Heart left ventricle (tissue), 16 donors: ENCODE measurements around the gene AGER. TPM values are rescaled to one million over a fixed set of nuclear protein-coding genes. Genes with fewer than 3 reads are reported as not detected.

Experiments
- ATAC-seq, 4 donors: fragments of 200-7000 bp; cut with Tn5 transposase; one replicate each; pipeline ENCODE4 v1.9.1; 2020 to 2022; ENCODE audit warnings: moderate library complexity in 4 of 4, mild to moderate bottlenecking in 3 of 4, moderate number of reproducible peaks in 1 of 4
- DNase-seq, 5 donors: peaks; one replicate each; pipeline ENCODE4 v3.0.0-alpha.2; 2020
- H3K27ac ChIP-seq, 12 donors: fragments of 200-600 bp; sonication (generic) in 4 of 12; one replicate each; pipeline versions ENCODE4 v1.5.0 to v1.8.0; 2016 to 2022; ENCODE audit warnings: mild to moderate bottlenecking in 2 of 12
- H3K27me3 ChIP-seq, 9 donors: fragments of 200-600 bp; sonication (generic) in 2 of 9; one replicate each; pipeline versions ENCODE4 v1.5.1 to v1.8.0; 2016 to 2022; ENCODE audit warnings: mild to moderate bottlenecking in 3 of 9
- H3K36me3 ChIP-seq, 9 donors: fragments of 200-600 bp; sonication (generic) in 2 of 9; one replicate each; pipeline versions ENCODE4 v1.5.0 to v1.8.0; 2018 to 2022; ENCODE audit warnings: mild to moderate bottlenecking in 2 of 9
- H3K4me1 ChIP-seq, 12 donors: fragments of 200-600 bp; sonication (generic) in 4 of 12; one replicate each; pipeline versions ENCODE4 v1.5.0 to v1.8.0; 2016 to 2022; ENCODE audit warnings: mild to moderate bottlenecking in 3 of 12
- H3K4me3 ChIP-seq, 12 donors: fragments of 200-600 bp; sonication (generic) in 4 of 12; one replicate each; pipeline versions ENCODE4 v1.5.0 to v1.8.0; 2017 to 2022; ENCODE audit warnings: mild to moderate bottlenecking in 9 of 12, moderate library complexity in 4 of 12
- H3K9me3 ChIP-seq, 12 donors: fragments of 200-600 bp; sonication (generic) in 4 of 12; one replicate each; pipeline versions ENCODE4 v1.5.0 to v1.8.0; 2016 to 2022; ENCODE audit warnings: mild to moderate bottlenecking in 1 of 12
- CTCF ChIP-seq, 12 donors: fragments of 200-600 bp; sonication (generic) in 4 of 12; IDR thresholded peaks; one replicate each; pipeline versions ENCODE4 v1.5.0 to v1.8.0; 2018 to 2022; ENCODE audit warnings: antibody characterized with exemption in 12 of 12, mild to moderate bottlenecking in 5 of 12
- POLR2A ChIP-seq, 2 donors: fragments of 450-650 bp; IDR thresholded peaks; one replicate each; pipeline ENCODE4 v1.6.1; 2017; ENCODE audit warnings: antibody characterized with exemption in 2 of 2, mild to moderate bottlenecking in 2 of 2, moderate library complexity in 2 of 2
- WGBS, 4 donors: extraction: QIAGEN DNeasy Blood & Tissue Kit in 2 of 4; methylation state at CpG; one replicate each; pipeline versions ENCODE4 v1.1.5 to v1.1.7; 2013 to 2018; 5-methylcytosine and 5-hydroxymethylcytosine counted together
- intact Hi-C, 10 donors: fragments of 100-400 bp; cut with DNase I; formaldehyde crosslinking; loops; one replicate each; pipeline versions ENCODE4 v1.11.1 to v1.14.2; 2022
- polyA plus RNA-seq, 2 donors: library from polyadenylated mRNA; stranded (reverse); fragments of 200-250 nt; gene quantifications; one replicate each; pipeline ENCODE4 v1.2.3, GENCODE V29; 2013
- total RNA-seq, 9 donors: library from RNA; depleted of rRNA in 2 of 9; stranded (reverse); fragments of >200 nt in 2 of 9; fragmentation: NEBNext Ultra II Directional in 3 of 9; extraction: Animal tissue kit (Norgen Biotek cat#: 25700) in 3 of 9; gene quantifications; one replicate each; pipeline versions ENCODE4 v1.1.0 to v1.2.4, GENCODE V29; 2016 to 2023
- donor health status: ischemic (EF 13 %, LVEDD 7.1; RV severe dilation, severe dysfunction).
- donor health status: healthy with polysubstance abuse.
- donor health status: DM: no; HTN: yes; CAD: no.
- donor health status: DM: no; HTN: no; CAD: no.
- donor health status: ischemic (EF 25% LVEDD 6.9; RV normal size, moderate dysfunction).
- donor health status: ischemic (EF 25% LVEDD 5.7; RV mildly dilated, moderate dysfunction).
- donor health status: healthy.
- donor health status: DM: yes; HTN: yes; CAD: no.
- donor health status: ischemic (EF 35%, LVEDD 5.7; RV mildly dilated, moderate dysfunction).
- donor health status: nonischemic (EF 11% LVEDD 7.7; RV severe dilation, severe dysfunction).
- donor health status: DM: yes; HTN: yes; CAD: no.
- donor health status: PGD.
- donor health status: ischemic (EF 29% LVEDD 5.4; RV normal size, mild dysfunction).
- donor health status: nonischemic (EF 23%, LVEDD 6.1; RV moderate dilation, normal function).

AGER gene
- total and polyA plus RNA-seq, 11 donors = 0.69 to 5.7 (median 1.7) TPM; not detected in 1

- Histone ChIP-seq H3K9me3 (no peaks in the 10 kb centered on the region), H3K36me3 (peaks cover 0 to 44% (median 32%) of the 10 kb centered on the region in 9 donors), H3K27ac (peak overlapping the region; percentile 87 to 100 (median 97)), H3K4me1 (peaks cover 11 to 75% (median 57%) of the 10 kb centered on the region in 12 donors), H3K27me3 (no peaks in the 10 kb centered on the region), H3K4me3 (peak overlapping the region; percentile 47 to 99 (median 87))
- WGBS, 4 donors = 2 to 4% (median 4%) methylated on average over 21 to 24 of the region's 24 CpGs
- no peak for TF ChIP-seq CTCF (IDR thresholded peaks at IDR 0.05)
- peak in 1 of 5 donors; percentile 28 for DNase-seq
- intact Hi-C loops = loop anchor here in 5 of 10 donors (1.0 to 10.0 kb wide), 4 partner anchors 17 to 514 kb away; partner anchors contain the start of genes C6orf47 (in 2 of the 5), CSNK2B (in 2 of the 5), GPANK1 (in 2 of the 5) and LY6G5B (in 2 of the 5)
- no peak for ATAC-seq
Observed at GRCh38 chr6:32178547-32179440, 5.3 kb downstream of the AGER start.

- Histone ChIP-seq H3K9me3 (no peaks in the 10 kb centered on the region), H3K27ac (peak within 1 kb of the TSS; percentile 87 to 100 (median 97)), H3K4me1 (peaks cover 11 to 76% (median 52%) of the 10 kb centered on the region in 12 donors), H3K4me3 (peak within 1 kb of the TSS; percentile 47 to 99 (median 87)), H3K36me3 (peaks cover 0 to 36% (median 25%) of the 10 kb centered on the region in 9 donors), H3K27me3 (no peaks in the 10 kb centered on the region)
- 0 to 2% (median 1%) methylated on average over 28 to 33 of the region's 33 CpGs for WGBS, 4 donors
- intact Hi-C loops = loop anchor here in 6 of 10 donors (1.0 to 10.0 kb wide), 5 partner anchors 17 to 513 kb away; partner anchors contain the start of genes C6orf47 (in 2 of the 6), CSNK2B (in 2 of the 6), GPANK1 (in 2 of the 6) and LY6G5B (in 2 of the 6)
- no peak for TF ChIP-seq CTCF (IDR thresholded peaks at IDR 0.05)
- TF ChIP-seq POLR2A (IDR thresholded peaks at IDR 0.05) = peak in 1 of 2 donors; percentile 30
- ATAC-seq = peak; percentile 82 to 89 (median 88)
- peak; percentile 92 to 98 (median 97) for DNase-seq
Observed at GRCh38 chr6:32177788-32178546, 6.1 kb downstream of the AGER start, which contains the start of gene RNF5. RNF5 (plus strand) TSS chr6:32178405; CDS start chr6:32178512, 107 bp downstream.

GRCh38 chr6:32177183-32177787 is 6.8 kb downstream of the AGER start:
- Histone ChIP-seq H3K27ac (peak overlapping the region; percentile 87 to 100 (median 97)), H3K27me3 (no peaks in the 10 kb centered on the region), H3K4me1 (peaks cover 11 to 71% (median 48%) of the 10 kb centered on the region in 12 donors), H3K9me3 (no peaks in the 10 kb centered on the region), H3K4me3 (peak overlapping the region; percentile 26 to 99 (median 87)), H3K36me3 (peaks cover 0 to 29% (median 18%) of the 10 kb centered on the region in 9 donors)
- WGBS, 4 donors = 0 to 2% (median 1%) methylated on average over 19 to 20 of the region's 20 CpGs
- DNase-seq = peak in 1 of 5 donors; percentile 59
- TF ChIP-seq CTCF (IDR thresholded peaks at IDR 0.05) (no peak), POLR2A (IDR thresholded peaks at IDR 0.05) (peak in 1 of 2 donors; percentile 39)
- intact Hi-C loops = loop anchor here in 5 of 10 donors (1.0 to 10.0 kb wide), 5 partner anchors 18 to 512 kb away; partner anchors contain the start of genes C6orf47 (in 2 of the 5), CSNK2B (in 2 of the 5), GPANK1 (in 2 of the 5) and LY6G5B (in 2 of the 5)
- ATAC-seq = peak; percentile 1 to 23 (median 15)
